Vagina (tissue), 2 donors: Measurements from ENCODE around the gene MACROD2. TPM values are rescaled to one million over a fixed set of nuclear protein-coding genes. Genes with fewer than 3 reads are reported as not detected.

Experiments used
- DNase-seq, 2 donors: peaks; one replicate each; pipeline ENCODE4 v3.0.0-alpha.2; 2017; ENCODE audit errors: extremely low spot score in 2 of 2
- H3K27ac ChIP-seq: fragments of 200-600 bp; sonication (generic); one replicate; pipeline ENCODE4 v1.5.1; 2019
- H3K27me3 ChIP-seq: fragments of 200-600 bp; sonication (generic); one replicate; pipeline ENCODE4 v1.5.1; 2019
- H3K36me3 ChIP-seq, 2 donors: fragments of 200-600 bp; sonication (generic); one replicate each; pipeline ENCODE4 v1.5.1; 2017 to 2019
- H3K4me1 ChIP-seq: fragments of 200-600 bp; sonication (generic); one replicate; pipeline ENCODE4 v1.5.1; 2019
- H3K4me3 ChIP-seq, 2 donors: fragments of 200-600 bp; sonication (generic); 1 replicate in 1 of 2; 2 replicates in 1 of 2; pipeline ENCODE4 v1.5.1; 2016 to 2019
- H3K9me3 ChIP-seq: fragments of 200-600 bp; sonication (generic); one replicate; pipeline ENCODE4 v1.5.1; 2019
- POLR2A ChIP-seq, 2 donors: fragments of 450-650 bp; IDR thresholded peaks; one replicate each; pipeline ENCODE4 v1.6.1; 2017; ENCODE audit warnings: antibody characterized with exemption in 2 of 2, mild to moderate bottlenecking in 2 of 2, moderate library complexity in 2 of 2
- POLR2AphosphoS5 ChIP-seq, 2 donors: sonication (generic); formaldehyde crosslinking; IDR thresholded peaks; one replicate each; pipeline ENCODE4 v1.9.0; 2017; ENCODE audit warnings: antibody characterized with exemption in 2 of 2, mild to moderate bottlenecking in 2 of 2, low read depth in 1 of 2; ENCODE audit not compliant: insufficient read depth in 1 of 2
- intact Hi-C: fragments of 100-400 bp; cut with DNase I; formaldehyde crosslinking; loops from one replicate; pipeline ENCODE4 v1.15.1; 2023
- total RNA-seq: library from RNA; depleted of rRNA; stranded (reverse); fragments of >200 nt; gene quantifications from one replicate; pipeline ENCODE4 v1.2.3, GENCODE V29; 2016
- TF ChIP-seq, protein P1 (sequence below), 3 experiments: fragments of 450-650 bp in 2 of 3; fragments of 200-600 bp in 1 of 3; sonication (generic) in 1 of 3; IDR thresholded peaks; one replicate each; pipeline ENCODE4 v1.5.1; 2017 to 2019; ENCODE audit warnings: antibody characterized with exemption in 3 of 3, mild to moderate bottlenecking in 2 of 3, moderate library complexity in 2 of 3

The MACROD2 gene
- total RNA-seq, 1 donor from 2014 or later, result 12.5 TPM

DNA sequence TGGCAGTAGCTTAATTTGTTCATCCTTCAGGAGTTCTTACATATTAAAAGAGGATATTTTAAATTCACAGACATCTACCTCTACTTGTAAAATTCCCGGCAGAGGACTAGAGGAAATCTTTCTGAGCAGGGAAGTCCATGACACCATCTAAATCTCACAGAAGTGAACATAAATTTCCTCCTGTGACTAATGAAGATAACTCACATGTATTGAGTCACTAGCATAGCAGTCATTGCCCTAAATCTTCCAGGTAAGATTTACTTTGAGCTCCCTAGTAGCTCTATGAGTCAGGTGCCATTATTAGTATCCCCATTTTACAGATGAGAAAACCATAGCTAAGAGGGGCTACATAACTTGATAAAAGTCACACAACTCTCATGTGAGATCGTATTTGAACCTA, 1400.7 kb downstream of the MACROD2 start:
- intact Hi-C loops, result no loop called here
- Histone ChIP-seq H3K27ac (no peak overlapping the region), H3K4me1 (no peaks in the 10 kb centered on the region), H3K9me3 (no peaks in the 10 kb centered on the region), H3K27me3 (no peaks in the 10 kb centered on the region), H3K36me3 (no peaks in the 10 kb centered on the region), H3K4me3 (no peak overlapping the region)
- no peak for TF ChIP-seq POLR2A (IDR thresholded peaks at IDR 0.05)
- TF ChIP-seq, protein P1, sequence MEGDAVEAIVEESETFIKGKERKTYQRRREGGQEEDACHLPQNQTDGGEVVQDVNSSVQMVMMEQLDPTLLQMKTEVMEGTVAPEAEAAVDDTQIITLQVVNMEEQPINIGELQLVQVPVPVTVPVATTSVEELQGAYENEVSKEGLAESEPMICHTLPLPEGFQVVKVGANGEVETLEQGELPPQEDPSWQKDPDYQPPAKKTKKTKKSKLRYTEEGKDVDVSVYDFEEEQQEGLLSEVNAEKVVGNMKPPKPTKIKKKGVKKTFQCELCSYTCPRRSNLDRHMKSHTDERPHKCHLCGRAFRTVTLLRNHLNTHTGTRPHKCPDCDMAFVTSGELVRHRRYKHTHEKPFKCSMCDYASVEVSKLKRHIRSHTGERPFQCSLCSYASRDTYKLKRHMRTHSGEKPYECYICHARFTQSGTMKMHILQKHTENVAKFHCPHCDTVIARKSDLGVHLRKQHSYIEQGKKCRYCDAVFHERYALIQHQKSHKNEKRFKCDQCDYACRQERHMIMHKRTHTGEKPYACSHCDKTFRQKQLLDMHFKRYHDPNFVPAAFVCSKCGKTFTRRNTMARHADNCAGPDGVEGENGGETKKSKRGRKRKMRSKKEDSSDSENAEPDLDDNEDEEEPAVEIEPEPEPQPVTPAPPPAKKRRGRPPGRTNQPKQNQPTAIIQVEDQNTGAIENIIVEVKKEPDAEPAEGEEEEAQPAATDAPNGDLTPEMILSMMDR (IDR thresholded peaks at IDR 0.05), result no peak
- TF ChIP-seq POLR2AphosphoS5 (IDR thresholded peaks at IDR 0.05; ENCODE audit: insufficient read depth in 1 of 2, low read depth in 1 of 2), result no peak
- DNase-seq, result no peak

DNA sequence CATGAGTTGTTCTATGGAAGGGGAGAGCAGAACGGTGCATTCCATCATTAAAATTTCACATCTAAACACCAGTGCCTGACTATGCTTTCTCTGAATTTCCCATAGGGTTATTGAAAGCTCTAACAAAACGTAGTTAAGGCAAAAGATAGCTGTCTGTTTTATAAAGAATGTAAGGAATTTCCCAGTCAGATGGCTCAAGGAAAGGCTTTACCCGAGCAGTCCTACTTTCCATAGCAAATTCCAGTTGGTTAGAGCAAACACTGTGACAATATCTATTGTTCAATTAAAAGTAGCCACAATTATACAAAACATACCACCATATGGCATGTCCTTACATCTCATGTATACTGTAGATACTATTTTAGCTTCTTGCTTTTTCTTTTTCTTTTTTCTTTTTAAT, 1401.6 kb downstream of the MACROD2 start:
- no peak overlapping the region for H3K4me3 ChIP-seq
- H3K36me3 ChIP-seq, result no peaks in the 10 kb centered on the region
- no peak for DNase-seq
- H3K27ac ChIP-seq, result no peak overlapping the region
- intact Hi-C loops, result no loop called here
- H3K27me3 ChIP-seq, result no peaks in the 10 kb centered on the region
- no peaks in the 10 kb centered on the region for H3K9me3 ChIP-seq
- TF ChIP-seq POLR2AphosphoS5 (IDR thresholded peaks at IDR 0.05; ENCODE audit: insufficient read depth in 1 of 2, low read depth in 1 of 2) (no peak), POLR2A (IDR thresholded peaks at IDR 0.05) (no peak)
- TF ChIP-seq, protein P1 (IDR thresholded peaks at IDR 0.05), result no peak
- H3K4me1 ChIP-seq, result no peaks in the 10 kb centered on the region

DNA sequence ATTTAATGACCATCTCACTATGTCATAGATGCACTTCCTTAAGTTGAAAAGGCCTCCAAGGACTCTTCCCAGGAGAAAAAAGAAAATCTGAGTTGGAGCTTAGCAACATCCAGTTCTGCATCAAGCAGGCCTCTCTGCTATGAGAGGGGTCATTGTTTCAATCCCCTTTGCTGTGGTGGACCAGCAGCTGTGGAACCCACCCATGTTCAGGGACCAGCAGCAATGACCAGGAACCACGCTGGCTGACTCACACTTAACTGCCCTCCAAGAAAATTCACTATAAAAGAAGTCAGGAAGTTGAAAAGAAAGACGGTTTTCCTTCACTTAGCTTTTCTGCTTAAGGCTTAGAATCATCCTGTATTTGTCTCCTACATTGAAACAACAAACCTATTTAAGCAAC, 1404.5 kb downstream of the MACROD2 start:
- intact Hi-C loops, result no loop called here
- TF ChIP-seq, protein P1 (IDR thresholded peaks at IDR 0.05), result no peak
- TF ChIP-seq POLR2AphosphoS5 (IDR thresholded peaks at IDR 0.05; ENCODE audit: insufficient read depth in 1 of 2, low read depth in 1 of 2) (no peak), POLR2A (IDR thresholded peaks at IDR 0.05) (no peak)
- H3K4me1 ChIP-seq, result no peaks in the 10 kb centered on the region
- H3K27ac ChIP-seq, result no peak overlapping the region
- H3K36me3 ChIP-seq, result no peaks in the 10 kb centered on the region
- H3K9me3 ChIP-seq, result peaks cover 3% of the 10 kb centered on the region
- H3K4me3 ChIP-seq, result no peak overlapping the region
- H3K27me3 ChIP-seq, result no peaks in the 10 kb centered on the region
- DNase-seq, result no peak

DNA sequence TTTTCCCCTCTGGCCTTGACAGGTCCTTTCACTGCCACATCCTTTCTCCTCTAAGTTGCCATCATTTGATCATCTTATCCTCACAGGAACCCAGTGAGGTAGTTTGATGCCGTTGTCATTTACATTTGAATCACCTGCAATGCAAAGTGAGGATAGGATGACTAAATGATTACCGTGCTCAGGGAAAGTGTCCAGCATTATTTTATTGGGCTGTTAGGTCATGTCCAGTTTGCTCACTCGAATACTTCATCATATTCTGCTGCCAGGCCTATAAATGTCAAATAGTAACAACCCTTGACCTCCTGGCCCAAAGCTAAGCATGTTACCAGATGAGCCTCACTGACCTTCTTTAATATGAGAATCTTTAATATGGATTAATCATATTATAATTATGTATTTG, 1410.8 kb downstream of the MACROD2 start:
- DNase-seq, result no peak
- H3K27me3 ChIP-seq, result no peaks in the 10 kb centered on the region
- peaks cover 3% of the 10 kb centered on the region for H3K9me3 ChIP-seq
- intact Hi-C loops, result no loop called here
- H3K4me3 ChIP-seq, result no peak overlapping the region
- H3K27ac ChIP-seq, result no peak overlapping the region
- H3K4me1 ChIP-seq, result peaks cover 9% of the 10 kb centered on the region
- TF ChIP-seq, protein P1 (IDR thresholded peaks at IDR 0.05), result no peak
- TF ChIP-seq POLR2AphosphoS5 (IDR thresholded peaks at IDR 0.05; ENCODE audit: insufficient read depth in 1 of 2, low read depth in 1 of 2) (no peak), POLR2A (IDR thresholded peaks at IDR 0.05) (no peak)
- no peaks in the 10 kb centered on the region for H3K36me3 ChIP-seq

DNA sequence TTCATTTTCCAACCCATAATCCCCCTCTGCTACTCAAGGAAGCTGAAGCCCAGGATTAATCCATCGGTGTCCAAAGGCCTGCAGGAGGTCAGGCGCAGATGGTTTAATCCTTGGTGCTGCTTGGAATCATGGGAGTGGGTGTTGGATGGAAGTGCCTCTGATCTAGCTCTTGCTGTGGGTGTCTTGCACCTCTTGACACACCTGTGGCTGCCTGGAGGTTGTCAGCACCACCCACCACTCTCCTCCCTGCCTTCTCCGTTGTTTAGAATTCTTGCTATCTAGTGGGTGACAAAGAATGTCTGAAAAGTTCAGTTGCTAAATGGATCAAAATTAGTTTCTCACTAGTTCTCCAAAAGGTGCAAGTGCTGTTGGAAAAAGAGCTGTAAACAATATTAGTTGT, 1416.5 kb downstream of the MACROD2 start:
- no peaks in the 10 kb centered on the region for H3K9me3 ChIP-seq
- H3K27ac ChIP-seq, result no peak overlapping the region
- no peaks in the 10 kb centered on the region for H3K27me3 ChIP-seq
- no peak for DNase-seq
- TF ChIP-seq, protein P1 (IDR thresholded peaks at IDR 0.05), result no peak
- TF ChIP-seq POLR2AphosphoS5 (IDR thresholded peaks at IDR 0.05; ENCODE audit: insufficient read depth in 1 of 2, low read depth in 1 of 2), result no peak
- TF ChIP-seq POLR2A (IDR thresholded peaks at IDR 0.05), result no peak
- no peaks in the 10 kb centered on the region for H3K36me3 ChIP-seq
- H3K4me3 ChIP-seq, result no peak overlapping the region
- intact Hi-C loops, result no loop called here
- peaks cover 6% of the 10 kb centered on the region for H3K4me1 ChIP-seq
